ENCODE measurements around the gene RBSN. TPM values are rescaled to one million over a fixed set of nuclear protein-coding genes. Genes with fewer than 3 reads are reported as not detected.

Gene RBSN
- total RNA-seq, 4 donors from 2014 or later, result 27.4 to 62.8 (median 39.8) TPM

DNA sequence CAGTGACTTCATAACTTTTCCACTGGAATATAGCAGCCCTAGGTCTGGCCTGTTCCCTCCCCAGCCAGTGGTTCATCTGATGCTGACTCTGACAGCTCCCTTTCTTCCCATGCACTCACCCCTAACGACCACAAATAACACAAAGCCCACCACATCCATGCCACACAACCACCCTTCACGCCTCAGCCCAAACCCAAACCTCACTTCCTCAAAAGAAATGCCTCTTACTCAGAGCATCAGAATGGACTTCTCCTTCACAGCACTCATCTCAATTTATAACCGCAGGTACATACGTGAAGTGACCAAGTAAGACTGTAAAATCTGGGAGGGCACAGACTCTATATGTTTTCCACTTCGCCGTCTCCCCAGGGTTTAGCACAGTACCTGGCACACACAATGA lies 1.1 kb downstream of the RBSN start:
- H3K4me3 ChIP-seq, result peak overlapping the region in 1 of 2 donors; percentile 81
- TF ChIP-seq CTCF (IDR thresholded peaks at IDR 0.05), result no peak
- no peak for TF ChIP-seq POLR2A (IDR thresholded peaks at IDR 0.05)
- no peaks in the 10 kb centered on the region for H3K27me3 ChIP-seq
- H3K4me1 ChIP-seq, result no peaks in the 10 kb centered on the region
- intact Hi-C loops (cut with DNase I; ENCODE audit: low total_unique reads), result no loop called here
- H3K9me3 ChIP-seq, result no peaks in the 10 kb centered on the region
- no peaks in the 10 kb centered on the region for H3K36me3 ChIP-seq
- no peak overlapping the region for H3K27ac ChIP-seq
- DNase-seq, result no peak

DNA sequence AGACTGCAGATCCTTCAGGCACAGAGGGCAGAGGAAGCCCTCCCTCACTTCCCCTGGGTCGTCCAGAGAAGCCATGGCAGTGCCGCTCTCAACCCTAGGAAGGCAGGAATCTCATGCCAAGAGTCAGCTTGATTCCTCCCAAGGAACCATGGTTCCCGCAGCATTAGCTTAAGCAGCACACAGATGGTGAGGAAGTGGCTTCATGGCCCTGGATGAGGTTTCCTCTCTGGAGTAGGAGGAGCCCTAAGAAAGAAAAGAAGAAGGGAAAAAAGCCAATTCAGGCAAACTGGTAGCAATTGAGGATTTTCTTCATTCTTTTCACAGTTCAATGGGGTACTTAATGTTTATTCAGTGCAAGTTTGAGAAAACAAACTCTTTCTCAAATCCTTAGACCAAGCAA lies 2.9 kb downstream of the RBSN start:
- H3K36me3 ChIP-seq, result no peaks in the 10 kb centered on the region
- no peak for DNase-seq
- no peaks in the 10 kb centered on the region for H3K27me3 ChIP-seq
- H3K27ac ChIP-seq, result no peak overlapping the region
- TF ChIP-seq CTCF (IDR thresholded peaks at IDR 0.05) (no peak), POLR2A (IDR thresholded peaks at IDR 0.05) (no peak)
- H3K4me3 ChIP-seq, result no peak overlapping the region
- no peaks in the 10 kb centered on the region for H3K9me3 ChIP-seq
- intact Hi-C loops (cut with DNase I; ENCODE audit: low total_unique reads), result no loop called here
- H3K4me1 ChIP-seq, result no peaks in the 10 kb centered on the region

DNA sequence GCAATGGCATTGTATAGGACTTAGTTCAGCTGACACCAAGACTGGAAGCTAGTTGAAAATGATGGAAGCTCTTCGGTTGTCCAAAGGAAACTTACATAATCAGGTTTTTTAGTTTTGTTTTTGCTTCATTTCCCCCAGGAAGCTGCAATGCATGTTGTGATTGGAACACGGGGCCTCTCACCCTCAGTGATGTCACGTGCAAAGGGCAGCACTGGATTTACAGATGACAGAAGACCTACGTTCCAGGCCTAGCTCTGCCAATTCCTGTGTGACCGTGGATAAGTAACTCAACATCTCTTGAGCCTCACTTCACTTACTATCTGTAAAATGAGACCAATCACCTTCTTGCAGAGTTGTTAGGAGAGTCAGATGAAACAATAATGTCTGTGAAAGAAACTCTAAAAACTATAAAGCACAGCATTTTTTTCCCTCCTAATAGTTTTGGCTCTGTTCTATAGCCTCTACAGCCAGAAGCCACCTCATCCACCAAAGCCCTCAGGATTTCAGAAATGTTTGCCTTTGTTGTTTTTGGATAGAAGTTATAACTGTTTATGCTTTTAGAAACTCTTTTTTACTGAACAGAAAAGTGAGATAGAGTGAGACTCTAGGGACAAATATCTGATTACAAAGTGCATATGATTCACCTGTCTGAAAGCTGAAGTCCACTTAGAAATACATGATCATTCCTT lies 4.6 kb downstream of the RBSN start:
- Histone ChIP-seq H3K4me1 (no peaks in the 10 kb centered on the region), H3K9me3 (no peaks in the 10 kb centered on the region), H3K36me3 (no peaks in the 10 kb centered on the region), H3K27ac (no peak overlapping the region), H3K27me3 (no peaks in the 10 kb centered on the region), H3K4me3 (no peak overlapping the region)
- intact Hi-C loops (cut with DNase I; ENCODE audit: low total_unique reads), result no loop called here
- TF ChIP-seq CTCF (IDR thresholded peaks at IDR 0.05) (no peak), POLR2A (IDR thresholded peaks at IDR 0.05) (no peak)
- DNase-seq, result no peak

- H3K27ac ChIP-seq, result no peak overlapping the region
- intact Hi-C loops (cut with DNase I; ENCODE audit: low total_unique reads), result no loop called here
- H3K27me3 ChIP-seq, result no peaks in the 10 kb centered on the region
- H3K36me3 ChIP-seq, result no peaks in the 10 kb centered on the region
- TF ChIP-seq POLR2A (IDR thresholded peaks at IDR 0.05) (no peak), CTCF (IDR thresholded peaks at IDR 0.05) (no peak)
- DNase-seq, result no peak
- no peaks in the 10 kb centered on the region for H3K4me1 ChIP-seq
- H3K4me3 ChIP-seq, result no peak overlapping the region
- no peaks in the 10 kb centered on the region for H3K9me3 ChIP-seq
These were observed 6.3 kb downstream of the RBSN start for GRCh38 chr3:15092686-15093085.

DNA sequence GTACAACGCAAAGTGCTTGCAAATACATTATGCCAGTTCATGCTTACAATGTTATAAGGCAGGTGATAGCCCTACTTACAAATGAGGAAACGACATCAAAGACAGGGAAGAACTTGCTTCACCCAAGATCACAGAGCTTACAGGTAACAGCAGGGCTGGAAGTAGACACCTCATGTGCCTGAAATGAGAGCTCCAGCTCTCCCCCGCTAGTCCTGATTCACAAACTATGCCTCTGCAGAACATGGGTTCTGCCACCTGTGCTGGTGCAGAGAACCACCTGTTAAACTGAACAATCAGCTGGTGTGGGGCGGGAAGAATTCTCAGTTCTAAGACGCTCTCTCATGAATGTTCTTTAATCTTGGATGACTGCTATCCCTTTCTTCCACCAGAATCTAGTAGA lies 7.4 kb downstream of the RBSN start:
- Histone ChIP-seq H3K9me3 (no peaks in the 10 kb centered on the region), H3K4me3 (no peak overlapping the region), H3K27ac (no peak overlapping the region), H3K4me1 (no peaks in the 10 kb centered on the region), H3K36me3 (no peaks in the 10 kb centered on the region), H3K27me3 (no peaks in the 10 kb centered on the region)
- no peak for DNase-seq
- TF ChIP-seq CTCF (IDR thresholded peaks at IDR 0.05), result no peak
- no peak for TF ChIP-seq POLR2A (IDR thresholded peaks at IDR 0.05)
- intact Hi-C loops (cut with DNase I; ENCODE audit: low total_unique reads), result no loop called here
